ENCODE data around the gene MT3. TPM values are rescaled to one million over a fixed set of nuclear protein-coding genes. Genes with fewer than 3 reads are reported as not detected.
"Not testable (repeated sequence)": the region's sequence is repeated elsewhere in the genome, so short reads cannot be mapped to it uniquely, and the experiment has no call there.

Gene MT3
- total RNA-seq, 4 donors from 2014 or later = 2.0 to 3.6 TPM; not detected in 2

DNA sequence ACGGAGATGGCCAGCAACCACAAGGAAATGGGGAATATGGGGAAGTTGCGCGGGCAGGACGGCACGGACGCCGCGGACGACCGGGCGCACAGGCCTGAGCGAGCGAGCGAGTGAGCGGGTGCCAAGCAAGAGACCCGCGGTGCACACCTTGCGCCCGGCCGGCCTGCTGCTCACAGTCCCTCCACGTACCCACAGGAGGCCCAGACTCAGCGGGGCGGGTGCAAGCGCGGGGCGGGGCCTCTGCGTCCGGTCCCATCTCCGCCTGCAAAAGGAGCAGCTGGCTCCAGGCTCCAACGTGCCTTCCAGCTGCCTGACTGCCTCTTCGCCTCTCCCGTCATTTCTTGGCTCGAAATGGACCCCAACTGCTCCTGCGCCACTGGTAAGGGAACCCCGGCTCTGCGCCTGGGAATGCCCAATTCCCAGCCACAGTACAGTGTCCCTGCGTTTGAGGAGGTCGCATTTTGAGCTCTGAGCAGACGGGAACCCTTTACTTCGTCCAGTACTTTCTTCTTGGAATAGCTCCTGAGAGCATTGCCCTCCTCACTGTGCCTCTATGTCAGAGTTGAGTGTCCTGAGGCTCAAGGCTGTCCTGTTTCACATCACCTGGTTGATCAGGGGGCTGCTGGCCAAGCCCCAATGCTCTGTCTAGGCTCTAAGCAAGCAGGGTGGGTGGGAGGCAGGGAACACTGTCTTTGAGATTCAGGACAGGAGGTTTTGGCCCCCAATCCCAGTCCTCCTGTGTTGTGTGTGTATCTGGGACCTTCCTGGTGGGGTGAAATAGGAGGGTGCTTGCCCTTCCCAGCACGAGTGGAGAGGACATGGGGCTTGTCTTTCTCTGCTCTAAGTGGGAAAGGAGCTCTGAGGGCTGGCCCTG, 28.1 kb downstream of the MT3 start:
- peak overlapping the region in 3 of 4 donors; percentile 66 to 67 (median 66) for H3K27ac ChIP-seq

GRCh38 chr16:56618138-56618537, 28.8 kb downstream of the MT3 start:
- H3K4me1 ChIP-seq = peaks cover 0 to 28% (median 10%) of the 10 kb centered on the region in 3 donors
- no peaks in the 10 kb centered on the region for H3K27me3 ChIP-seq
- no peaks in the 10 kb centered on the region for H3K36me3 ChIP-seq
- WGBS, 2 donors (ENCODE audit: low coverage in 1 of 2) = 84% methylated on average over 5 of the region's 6 CpGs; no CpG with 5 or more reads in 1 of the 2 donors
- no peak overlapping the region for H3K4me3 ChIP-seq
- H3K9me3 ChIP-seq = no peaks in the 10 kb centered on the region
- ATAC-seq = no peak
- H3K27ac ChIP-seq = peak overlapping the region in 2 of 4 donors; percentile 66
- no peak for TF ChIP-seq EP300 (IDR thresholded peaks at IDR 0.05)
- no peak for TF ChIP-seq POLR2A (IDR thresholded peaks at IDR 0.05)
- TF ChIP-seq, protein P1, sequence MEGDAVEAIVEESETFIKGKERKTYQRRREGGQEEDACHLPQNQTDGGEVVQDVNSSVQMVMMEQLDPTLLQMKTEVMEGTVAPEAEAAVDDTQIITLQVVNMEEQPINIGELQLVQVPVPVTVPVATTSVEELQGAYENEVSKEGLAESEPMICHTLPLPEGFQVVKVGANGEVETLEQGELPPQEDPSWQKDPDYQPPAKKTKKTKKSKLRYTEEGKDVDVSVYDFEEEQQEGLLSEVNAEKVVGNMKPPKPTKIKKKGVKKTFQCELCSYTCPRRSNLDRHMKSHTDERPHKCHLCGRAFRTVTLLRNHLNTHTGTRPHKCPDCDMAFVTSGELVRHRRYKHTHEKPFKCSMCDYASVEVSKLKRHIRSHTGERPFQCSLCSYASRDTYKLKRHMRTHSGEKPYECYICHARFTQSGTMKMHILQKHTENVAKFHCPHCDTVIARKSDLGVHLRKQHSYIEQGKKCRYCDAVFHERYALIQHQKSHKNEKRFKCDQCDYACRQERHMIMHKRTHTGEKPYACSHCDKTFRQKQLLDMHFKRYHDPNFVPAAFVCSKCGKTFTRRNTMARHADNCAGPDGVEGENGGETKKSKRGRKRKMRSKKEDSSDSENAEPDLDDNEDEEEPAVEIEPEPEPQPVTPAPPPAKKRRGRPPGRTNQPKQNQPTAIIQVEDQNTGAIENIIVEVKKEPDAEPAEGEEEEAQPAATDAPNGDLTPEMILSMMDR (IDR thresholded peaks at IDR 0.05) = no peak
- no peak for TF ChIP-seq POLR2AphosphoS5 (IDR thresholded peaks at IDR 0.05)

More for the DNA sequence above, 28.1 kb downstream of the MT3 start:
- WGBS, 2 donors (ENCODE audit: low coverage in 1 of 2) = 0 to 7% methylated on average over 2 to 12 of the region's 41 CpGs
- TF ChIP-seq POLR2A (IDR thresholded peaks at IDR 0.05) = no peak
- TF ChIP-seq, protein P1 (IDR thresholded peaks at IDR 0.05) = peak in 3 of 4 experiments; percentile 14 to 28 (median 18)
- peak; percentile 74 for TF ChIP-seq POLR2AphosphoS5 (IDR thresholded peaks at IDR 0.05)
- peak; percentile 91 for ATAC-seq
- no peaks in the 10 kb centered on the region for H3K27me3 ChIP-seq
- H3K9me3 ChIP-seq = no peaks in the 10 kb centered on the region
- H3K4me3 ChIP-seq = peak overlapping the region; percentile 11 to 49
- H3K4me1 ChIP-seq = peaks cover 0 to 28% (median 10%) of the 10 kb centered on the region in 3 donors
- no peaks in the 10 kb centered on the region for H3K36me3 ChIP-seq

- Histone ChIP-seq H3K27me3 (no peaks in the 10 kb centered on the region), H3K36me3 (no peaks in the 10 kb centered on the region), H3K27ac (no peak overlapping the region), H3K4me1 (peaks cover 0 to 36% (median 13%) of the 10 kb centered on the region in 3 donors), H3K9me3 (no peaks in the 10 kb centered on the region), H3K4me3 (no peak overlapping the region)
- ATAC-seq = no peak
- 95% methylated on average over 3 of the region's 8 CpGs; no CpG with 5 or more reads in 1 of the 2 donors for WGBS, 2 donors (ENCODE audit: low coverage in 1 of 2)
- TF ChIP-seq EP300 (IDR thresholded peaks at IDR 0.05) (no peak), POLR2AphosphoS5 (IDR thresholded peaks at IDR 0.05) (no peak), POLR2A (IDR thresholded peaks at IDR 0.05) (no peak)
- TF ChIP-seq, protein P1 (IDR thresholded peaks at IDR 0.05) = no peak
Observed at GRCh38 chr16:56620339-56620897, 31.1 kb downstream of the MT3 start.

GRCh38 chr16:56621665-56622445, 32.5 kb downstream of the MT3 start:
- H3K9me3 ChIP-seq, ATAC-seq, H3K36me3 ChIP-seq, H3K4me3 ChIP-seq, H3K27me3 ChIP-seq: not testable (repeated sequence)
- WGBS, 2 donors (ENCODE audit: low coverage in 1 of 2) = 38 to 69% methylated on average over 1 to 3 of the region's 4 CpGs
- peak overlapping the region in 2 of 4 donors; percentile 17 to 41 for H3K27ac ChIP-seq
- H3K4me1 ChIP-seq = peaks cover 0 to 49% (median 12%) of the 10 kb centered on the region in 3 donors

DNA sequence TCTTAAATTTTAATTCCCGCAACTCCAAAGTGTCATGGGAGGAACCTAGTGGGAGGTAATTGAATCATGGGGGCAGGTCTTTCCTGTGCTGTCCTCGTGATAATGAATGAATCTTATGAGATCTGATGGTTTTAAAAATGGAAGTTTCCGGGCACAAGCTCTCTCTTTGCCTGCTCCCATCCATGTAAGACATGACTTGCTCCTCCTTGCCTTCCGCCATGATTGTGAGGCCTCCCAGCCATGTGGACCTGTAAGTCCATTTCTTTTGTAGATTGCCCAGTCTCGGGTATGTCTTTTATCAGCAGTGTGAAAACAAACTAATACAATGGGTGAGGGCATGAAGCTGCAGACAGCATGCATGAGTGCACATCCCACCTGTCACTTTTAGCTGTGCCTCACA, 33.9 kb downstream of the MT3 start:
- not testable (repeated sequence) for H3K27ac ChIP-seq, ATAC-seq, H3K27me3 ChIP-seq, H3K9me3 ChIP-seq, H3K36me3 ChIP-seq, H3K4me3 ChIP-seq
- 89 to 94% methylated on average over 5 of the region's 5 CpGs for WGBS, 2 donors (ENCODE audit: low coverage in 1 of 2)
- peaks cover 0 to 42% (median 3%) of the 10 kb centered on the region in 3 donors for H3K4me1 ChIP-seq

Data from gastroesophageal sphincter (tissue), 4 donors.